H1 (cell line): Measurements from ENCODE around the gene GNAO1. TPM values are rescaled to one million over a fixed set of nuclear protein-coding genes. Genes with fewer than 3 reads are reported as not detected.

Experiments
- CTCF ChIA-PET: fragments of 300-600 bp; sonication (Branson Sonifier 250); formaldehyde crosslinking; loops from one replicate; lab custom pipeline; 2021; ENCODE audit not compliant: partially characterized antibody; lab: Charles Lee
- POLR2A ChIA-PET: fragments of 300-600 bp; sonication (Branson Sonifier 250); formaldehyde crosslinking; loops from one replicate; lab custom pipeline; 2021; ENCODE audit warnings: inconsistent platforms; ENCODE audit not compliant: partially characterized antibody; lab: Charles Lee
- DNase-seq, 2 experiments: peaks; one replicate each; pipeline versions ENCODE4 v3.0.0 to v3.0.0-alpha.2; 2010 to 2022; ENCODE audit warnings: low spot score in 2 of 2, low read depth in 1 of 2, mixed read lengths in 1 of 2
- FAIRE-seq: peaks from 2 replicates; lab custom pipeline; 2011; peaks lifted over from hg19 to GRCh38; lab: Jason Lieb, UNC
- H2AFZ ChIP-seq: 2 replicates; pipeline ENCODE4 v1.8.1; 2012; ENCODE audit warnings: low read length, inconsistent platforms
- H2AK5ac ChIP-seq: 2 replicates; pipeline ENCODE4 v1.6.1; 2013; ENCODE audit warnings: low read depth, low read length
- H2BK120ac ChIP-seq: replicated peaks from 2 replicates; pipeline ENCODE3; 2013; ENCODE audit warnings: low read depth, low read length, inconsistent platforms
- H2BK12ac ChIP-seq: 2 replicates; pipeline ENCODE4 v1.6.1; 2013; ENCODE audit warnings: low read depth, low read length
- H2BK15ac ChIP-seq: 2 replicates; pipeline ENCODE4 v1.6.1; 2013; ENCODE audit warnings: low read length
- H2BK20ac ChIP-seq: 2 replicates; pipeline ENCODE4 v1.6.1; 2013; ENCODE audit warnings: low read length
- H2BK5ac ChIP-seq: 2 replicates; pipeline ENCODE4 v1.6.1; 2013; ENCODE audit warnings: low read depth, low read length
- H3K14ac ChIP-seq: 2 replicates; pipeline ENCODE4 v1.6.1; 2013; ENCODE audit warnings: inconsistent platforms; ENCODE audit not compliant: insufficient read length
- H3K18ac ChIP-seq: 2 replicates; pipeline ENCODE4 v1.6.1; 2013; ENCODE audit warnings: low read length; ENCODE audit errors: extremely low read depth
- H3K23ac ChIP-seq: 2 replicates; pipeline ENCODE4 v1.6.1; 2013; ENCODE audit warnings: inconsistent platforms; ENCODE audit not compliant: insufficient read length
- H3K23me2 ChIP-seq: 2 replicates; pipeline ENCODE4 v1.6.1; 2013; ENCODE audit warnings: low read depth, low read length
- H3K27ac ChIP-seq: 2 replicates; pipeline ENCODE4 v1.6.1; 2011; ENCODE audit warnings: low read depth, low read length, inconsistent platforms
- H3K27me3 ChIP-seq, 4 experiments: replicated peaks in 1 of 4; 1 replicate in 1 of 4; 2 replicates in 3 of 4; pipeline versions ENCODE4 v1.6.1 to v1.8.1; 2011 to 2013; ENCODE audit warnings: low read length in 3 of 4, mild to moderate bottlenecking in 3 of 4, inconsistent platforms in 2 of 4, mixed read lengths in 2 of 4, moderate library complexity in 1 of 4; ENCODE audit not compliant: control insufficient read depth in 3 of 4, insufficient read depth in 3 of 4; ENCODE audit errors: extremely low read depth in 1 of 4
- H3K36me3 ChIP-seq, 4 experiments: 2 replicates each; pipeline versions ENCODE4 v1.6.1 to v1.8.1; 2011 to 2013; ENCODE audit warnings: mild to moderate bottlenecking in 4 of 4, low read length in 3 of 4, moderate library complexity in 2 of 4, control low read depth in 1 of 4, inconsistent platforms in 1 of 4; ENCODE audit not compliant: insufficient read depth in 4 of 4, control insufficient read depth in 2 of 4
- H3K4ac ChIP-seq: replicated peaks from 2 replicates; pipeline ENCODE3; 2013; ENCODE audit warnings: low read length, low read depth, mixed read lengths, inconsistent platforms; ENCODE audit not compliant: insufficient read length
- H3K4me1 ChIP-seq, 4 experiments: replicated peaks in 1 of 4; 1 replicate in 1 of 4; 2 replicates in 3 of 4; pipeline versions ENCODE4 v1.6.1 to v1.8.1; 2011 to 2013; ENCODE audit warnings: low read length in 3 of 4, inconsistent platforms in 2 of 4, mixed read lengths in 1 of 4; ENCODE audit not compliant: insufficient read depth in 4 of 4, control insufficient read depth in 3 of 4
- H3K4me2 ChIP-seq, 2 experiments: 2 replicates each; pipeline versions ENCODE4 v1.6.1 to v1.8.1; 2011 to 2013; ENCODE audit warnings: low read depth in 2 of 2, low read length in 2 of 2, control low read depth in 1 of 2, inconsistent platforms in 1 of 2, mild to moderate bottlenecking in 1 of 2; ENCODE audit not compliant: insufficient read depth in 1 of 2
- H3K4me3 ChIP-seq, 4 experiments: fragments of 200-600, 300-600 bp in 1 of 4; sonication (generic), shearing (Covaris generic), sonication (Bioruptor Twin) in 1 of 4; 2 replicates each; pipeline versions ENCODE4 v1.5.1 to v1.8.1; 2011 to 2016; ENCODE audit warnings: low read length in 4 of 4, low read depth in 3 of 4, control low read depth in 2 of 4, inconsistent platforms in 2 of 4, mild to moderate bottlenecking in 2 of 4, mixed read lengths in 1 of 4, moderate library complexity in 1 of 4; ENCODE audit not compliant: insufficient read depth in 2 of 4; ENCODE audit errors: extremely low read depth in 1 of 4
- H3K56ac ChIP-seq: replicated peaks from 2 replicates; pipeline ENCODE3; 2013; ENCODE audit warnings: low read depth, mild to moderate bottlenecking, mixed read lengths, low read length, inconsistent platforms; ENCODE audit not compliant: insufficient read length
- H3K79me1 ChIP-seq: 2 replicates; pipeline ENCODE4 v1.6.1; 2013; ENCODE audit warnings: low read depth, low read length, control low read depth
- H3K79me2 ChIP-seq, 2 experiments: 2 replicates each; pipeline versions ENCODE4 v1.6.1 to v1.8.1; 2012 to 2013; ENCODE audit warnings: low read length in 2 of 2, mild to moderate bottlenecking in 2 of 2, inconsistent platforms in 1 of 2; ENCODE audit not compliant: insufficient read depth in 2 of 2, control insufficient read depth in 1 of 2
- H3K9ac ChIP-seq, 4 experiments: replicated peaks in 1 of 4; 1 replicate in 1 of 4; 2 replicates in 3 of 4; pipeline versions ENCODE4 v1.6.1 to v1.8.1; 2011 to 2013; ENCODE audit warnings: low read depth in 3 of 4, low read length in 3 of 4, control low read depth in 2 of 4, mild to moderate bottlenecking in 2 of 4, moderate library complexity in 2 of 4, inconsistent platforms in 1 of 4; ENCODE audit errors: extremely low read depth in 1 of 4
- H3K9me3 ChIP-seq, 2 experiments: 2 replicates each; pipeline versions ENCODE4 v1.6.1 to v1.8.1; 2012 to 2013; ENCODE audit warnings: mild to moderate bottlenecking in 2 of 2, moderate library complexity in 2 of 2, control low read depth in 1 of 2, inconsistent platforms in 1 of 2, low read depth in 1 of 2, low read length in 1 of 2, mixed read lengths in 1 of 2; ENCODE audit not compliant: insufficient read depth in 2 of 2
- H4K20me1 ChIP-seq, 2 experiments: replicated peaks in 1 of 2; 2 replicates each; pipeline versions ENCODE3 to v1.8.1; 2011 to 2013; ENCODE audit warnings: inconsistent platforms in 2 of 2, low read length in 2 of 2, mild to moderate bottlenecking in 1 of 2; ENCODE audit not compliant: insufficient read depth in 2 of 2, control insufficient read depth in 1 of 2
- H4K5ac ChIP-seq: 2 replicates; pipeline ENCODE4 v1.6.1; 2013; ENCODE audit warnings: low read length, low read depth, mixed read lengths, inconsistent platforms; ENCODE audit not compliant: insufficient read length
- H4K8ac ChIP-seq: 2 replicates; pipeline ENCODE4 v1.8.0; 2013; ENCODE audit warnings: mild to moderate bottlenecking, moderate library complexity, low read length, inconsistent platforms; ENCODE audit not compliant: insufficient read depth; ENCODE audit errors: extremely low read depth
- H4K91ac ChIP-seq: replicated peaks from 2 replicates; pipeline ENCODE3; 2013; ENCODE audit warnings: low read length, mixed read lengths, inconsistent platforms; ENCODE audit not compliant: insufficient read length
- CEBPB ChIP-seq: IDR thresholded peaks from 2 replicates; pipeline ENCODE4 v1.6.1; 2012; ENCODE audit warnings: low read depth, low read length
- GTF2F1 ChIP-seq: IDR thresholded peaks from 2 replicates; pipeline ENCODE4 v1.6.1; 2012; ENCODE audit warnings: low read depth, low read length, improper control_type of control experiment, borderline replicate concordance
- MAX ChIP-seq: IDR thresholded peaks from 2 replicates; pipeline ENCODE4 v1.6.1; 2012; ENCODE audit warnings: inconsistent platforms
- NRF1 ChIP-seq: IDR thresholded peaks from 2 replicates; pipeline ENCODE4 v1.6.1; 2011; ENCODE audit warnings: mild to moderate bottlenecking, low read depth, low read length, improper control_type of control experiment
- SP4 ChIP-seq: IDR thresholded peaks from 2 replicates; pipeline ENCODE4 v1.6.1; 2012; ENCODE audit warnings: low read length, inconsistent platforms
- WGBS, 2 experiments: shearing (Covaris generic) in 1 of 2; methylation state at CpG; one replicate each; pipeline versions ENCODE4 v1.1.6 to v1.1.7; 2013 to 2015; ENCODE audit warnings: low lambda C conversion rate in 2 of 2, mixed read lengths in 2 of 2, inconsistent platforms in 1 of 2, low coverage in 1 of 2, missing lambda C conversion rate in 1 of 2; ENCODE audit not compliant: insufficient replicate concordance in 2 of 2, insufficient coverage in 1 of 2, insufficient read length in 1 of 2; ENCODE audit errors: extremely low coverage in 1 of 2, missing lambda C conversion rate in 1 of 2; 5-methylcytosine and 5-hydroxymethylcytosine counted together
- polyA plus RNA-seq, 7 experiments: library from polyadenylated mRNA; depleted of rRNA in 3 of 7; stranded (reverse) in 5 of 7; unstranded in 2 of 7; fragments of >200 nt in 5 of 7; fragments of 200-250 nt in 2 of 7; gene quantifications; 1 replicate in 5 of 7; 2 replicates in 1 of 7; 4 replicates in 1 of 7; pipeline versions ENCODE4 v1.2.1 to v1.2.3, GENCODE V29; 2011 to 2013; ENCODE audit warnings: missing spikeins in 2 of 7, mixed read lengths in 2 of 7
- total RNA-seq: library from RNA; stranded (reverse); fragmentation: NEBNext Ultra II Directional; extraction: Animal tissue kit (Norgen Biotek cat#: 25700); gene quantifications from 2 replicates; pipeline ENCODE4 v1.2.1, GENCODE V29; 2021

Gene GNAO1
- total and polyA plus RNA-seq, 2 of the 8 experiments (the other 6 are each of a cell fraction or from before 2014, with no cell fraction given) = 6.7 to 34.4 TPM

- no peak for FAIRE-seq
These were observed 83.8 kb downstream of the GNAO1 start for GRCh38 chr16:56275076-56275475.

More at GRCh38 chr16:56275076-56275475, 83.8 kb downstream of the GNAO1 start:
- H3K36me3 ChIP-seq = peaks cover 0 to 5% (median 0%) of the 10 kb centered on the region in 4 experiments; a peak in 1 of 8 replicates
- H4K5ac ChIP-seq = no peak overlapping the region
- no peak overlapping the region for H2BK12ac ChIP-seq
- H3K4me1 ChIP-seq = peaks cover 0 to 16% (median 13%) of the 10 kb centered on the region in 4 experiments; a peak in 6 of 7 replicates
- H3K4me2 ChIP-seq = no peak overlapping the region
- H2BK5ac ChIP-seq = no peak overlapping the region
- ChIA-PET CTCF (interaction anchor here (1.5 kb wide), 2 partner anchors 15 to 37 kb away, joined by 3 to 5 read pairs; no protein-coding TSS in a partner anchor), POLR2A (no interaction called here)
- no peak overlapping the region for H2BK120ac ChIP-seq
- H3K79me2 ChIP-seq = no peaks in the 10 kb centered on the region
- DNase-seq = no peak
- TF ChIP-seq CEBPB (no peak), NRF1 (no peak), MAX (no peak), SP4 (no peak), GTF2F1 (no peak)
- H2BK15ac ChIP-seq = no peak overlapping the region
- no peak overlapping the region for H4K91ac ChIP-seq
- H3K27me3 ChIP-seq = no peaks in the 10 kb centered on the region
- no peaks in the 10 kb centered on the region for H3K23me2 ChIP-seq
- peaks cover 0 to 12% of the 10 kb centered on the region in 2 experiments; a peak in 3 of 4 replicates for H3K9me3 ChIP-seq
- 89% methylated on average over 4 of the region's 4 CpGs; no CpG with 5 or more reads in 1 of the 2 experiments for WGBS, 2 experiments
- no peaks in the 10 kb centered on the region; the same call in 1 of the 2 replicates for H3K79me1 ChIP-seq
- H2BK20ac ChIP-seq = no peak overlapping the region
- no peak overlapping the region for H3K9ac ChIP-seq
- no peak overlapping the region for H2AK5ac ChIP-seq
- no peak overlapping the region for H2AFZ ChIP-seq
- no peak overlapping the region for H3K18ac ChIP-seq
- H4K8ac ChIP-seq = no peak overlapping the region; the same call in 1 of the 2 replicates
- H3K4ac ChIP-seq = no peak overlapping the region
- H3K4me3 ChIP-seq = no peak overlapping the region
- no peak overlapping the region for H3K56ac ChIP-seq
- H3K27ac ChIP-seq = no peak overlapping the region
- H4K20me1 ChIP-seq = no peaks in the 10 kb centered on the region
- no peak overlapping the region for H3K23ac ChIP-seq
- no peak overlapping the region for H3K14ac ChIP-seq
